Panc1 (cell line): ENCODE data around the gene CD44.

Experiments used
- TCF7L2 ChIP-seq: IDR thresholded peaks from 2 replicates; pipeline ENCODE4 v1.6.1; 2011; ENCODE audit warnings: mild to moderate bottlenecking, low read depth, low read length, inconsistent platforms
- TF ChIP-seq, protein P1 (sequence below): fragments of 450-650 bp; IDR thresholded peaks from 2 replicates; pipeline ENCODE4 v1.5.1; 2017; ENCODE audit warnings: mild to moderate bottlenecking

- TF ChIP-seq, protein P1, sequence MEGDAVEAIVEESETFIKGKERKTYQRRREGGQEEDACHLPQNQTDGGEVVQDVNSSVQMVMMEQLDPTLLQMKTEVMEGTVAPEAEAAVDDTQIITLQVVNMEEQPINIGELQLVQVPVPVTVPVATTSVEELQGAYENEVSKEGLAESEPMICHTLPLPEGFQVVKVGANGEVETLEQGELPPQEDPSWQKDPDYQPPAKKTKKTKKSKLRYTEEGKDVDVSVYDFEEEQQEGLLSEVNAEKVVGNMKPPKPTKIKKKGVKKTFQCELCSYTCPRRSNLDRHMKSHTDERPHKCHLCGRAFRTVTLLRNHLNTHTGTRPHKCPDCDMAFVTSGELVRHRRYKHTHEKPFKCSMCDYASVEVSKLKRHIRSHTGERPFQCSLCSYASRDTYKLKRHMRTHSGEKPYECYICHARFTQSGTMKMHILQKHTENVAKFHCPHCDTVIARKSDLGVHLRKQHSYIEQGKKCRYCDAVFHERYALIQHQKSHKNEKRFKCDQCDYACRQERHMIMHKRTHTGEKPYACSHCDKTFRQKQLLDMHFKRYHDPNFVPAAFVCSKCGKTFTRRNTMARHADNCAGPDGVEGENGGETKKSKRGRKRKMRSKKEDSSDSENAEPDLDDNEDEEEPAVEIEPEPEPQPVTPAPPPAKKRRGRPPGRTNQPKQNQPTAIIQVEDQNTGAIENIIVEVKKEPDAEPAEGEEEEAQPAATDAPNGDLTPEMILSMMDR, result no peak
- no peak for TF ChIP-seq TCF7L2
These were observed 8.3 kb downstream of the CD44 start for GRCh38 chr11:35147235-35147634.
